OCI-LY7 (cell line): ENCODE results near the gene TXNRD1.

Experiments
- EZH2phosphoT487 ChIP-seq: fragments of 200-600 bp; sonication (generic); IDR thresholded peaks from 2 replicates; pipeline ENCODE4 v1.6.1; 2018; ENCODE audit warnings: low read depth, borderline replicate concordance, mild to moderate bottlenecking, mixed run types, antibody characterized with exemption, low read length, moderate library complexity, mixed read lengths
- TF ChIP-seq, protein P1 (sequence below): fragments of 200-600 bp; sonication (generic); conservative IDR thresholded peaks from 2 replicates; pipeline ENCODE4 v1.5.1; 2014; ENCODE audit warnings: mild to moderate bottlenecking, antibody characterized with exemption, low read length, moderate library complexity, mixed read lengths

DNA sequence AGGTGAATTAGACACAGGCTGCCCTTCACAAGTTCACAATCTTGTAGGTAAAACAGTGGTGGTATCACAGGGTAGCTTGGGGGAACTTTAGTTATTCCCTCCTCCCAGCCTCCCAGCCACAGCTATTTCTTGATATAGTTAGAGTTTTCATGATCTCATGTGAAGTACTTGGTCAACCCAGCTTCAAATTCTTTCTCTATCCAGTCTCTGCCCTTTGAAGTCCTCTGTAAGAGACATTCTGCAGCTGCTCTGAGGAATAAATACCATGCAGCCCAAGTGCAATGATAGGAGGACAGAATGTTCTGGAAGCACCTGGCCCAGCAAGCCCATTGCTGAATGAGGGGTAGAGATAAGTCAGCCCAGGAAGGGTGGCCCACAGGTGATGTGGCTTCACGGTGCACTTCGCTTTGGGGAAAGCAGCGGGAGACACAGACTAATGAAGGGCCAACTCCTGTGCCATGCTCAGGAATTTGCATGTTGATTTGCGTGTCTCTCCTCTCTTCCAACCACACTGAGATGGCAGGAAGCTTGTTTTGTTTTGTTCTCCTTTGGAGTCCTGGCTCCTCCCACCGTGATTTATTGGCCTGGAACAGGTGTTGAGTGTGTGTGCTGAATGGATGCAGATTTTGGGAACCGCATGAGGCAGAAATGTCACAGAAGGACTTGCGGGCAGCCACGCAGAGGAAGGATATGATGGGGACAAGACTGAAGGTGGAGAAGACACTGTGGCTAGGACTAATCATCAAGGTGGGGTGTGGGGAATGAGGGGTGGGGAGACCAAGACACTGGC lies 8.0 kb upstream of the TXNRD1 start:
- TF ChIP-seq, protein P1, sequence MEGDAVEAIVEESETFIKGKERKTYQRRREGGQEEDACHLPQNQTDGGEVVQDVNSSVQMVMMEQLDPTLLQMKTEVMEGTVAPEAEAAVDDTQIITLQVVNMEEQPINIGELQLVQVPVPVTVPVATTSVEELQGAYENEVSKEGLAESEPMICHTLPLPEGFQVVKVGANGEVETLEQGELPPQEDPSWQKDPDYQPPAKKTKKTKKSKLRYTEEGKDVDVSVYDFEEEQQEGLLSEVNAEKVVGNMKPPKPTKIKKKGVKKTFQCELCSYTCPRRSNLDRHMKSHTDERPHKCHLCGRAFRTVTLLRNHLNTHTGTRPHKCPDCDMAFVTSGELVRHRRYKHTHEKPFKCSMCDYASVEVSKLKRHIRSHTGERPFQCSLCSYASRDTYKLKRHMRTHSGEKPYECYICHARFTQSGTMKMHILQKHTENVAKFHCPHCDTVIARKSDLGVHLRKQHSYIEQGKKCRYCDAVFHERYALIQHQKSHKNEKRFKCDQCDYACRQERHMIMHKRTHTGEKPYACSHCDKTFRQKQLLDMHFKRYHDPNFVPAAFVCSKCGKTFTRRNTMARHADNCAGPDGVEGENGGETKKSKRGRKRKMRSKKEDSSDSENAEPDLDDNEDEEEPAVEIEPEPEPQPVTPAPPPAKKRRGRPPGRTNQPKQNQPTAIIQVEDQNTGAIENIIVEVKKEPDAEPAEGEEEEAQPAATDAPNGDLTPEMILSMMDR: no peak
- no peak for TF ChIP-seq EZH2phosphoT487
